ENCODE data around the gene ADIG.

The ADIG gene

GRCh38 chr20:38581013-38581412 lies at the start of gene ADIG:
Gene ADIG (plus strand): TSS chr20:38581197. CDS start chr20:38581251, 54 bp downstream.
- no peak for DNase-seq (ENCODE audit: low spot score)

- no peak for DNase-seq (ENCODE audit: low spot score)
Observed at GRCh38 chr20:38534756-38535155, 46.2 kb upstream of the ADIG start.

GRCh38 chr20:38536310-38536709 lies 44.7 kb upstream of the ADIG start:
- no peak for DNase-seq (ENCODE audit: low spot score)

GRCh38 chr20:38537176-38537575 lies 43.8 kb upstream of the ADIG start:
- no peak for DNase-seq (ENCODE audit: low spot score)

GRCh38 chr20:38538789-38539188 lies 42.2 kb upstream of the ADIG start:
- no peak for DNase-seq (ENCODE audit: low spot score)

- DNase-seq (ENCODE audit: low spot score): peak; percentile 3
Observed at GRCh38 chr20:38543014-38543906, 37.7 kb upstream of the ADIG start.

GRCh38 chr20:38545771-38546170 lies 35.2 kb upstream of the ADIG start:
- no peak for DNase-seq (ENCODE audit: low spot score)

GRCh38 chr20:38547288-38548085 lies 33.5 kb upstream of the ADIG start:
- DNase-seq (ENCODE audit: low spot score): no peak

GRCh38 chr20:38548356-38549083 lies 32.5 kb upstream of the ADIG start:
- no peak for DNase-seq (ENCODE audit: low spot score)

GRCh38 chr20:38550274-38550673 lies 30.7 kb upstream of the ADIG start:
- DNase-seq (ENCODE audit: low spot score): peak; percentile 15

GRCh38 chr20:38551056-38551626 lies 29.9 kb upstream of the ADIG start:
- no peak for DNase-seq (ENCODE audit: low spot score)

GRCh38 chr20:38554986-38555385 lies 26.0 kb upstream of the ADIG start:
- no peak for DNase-seq (ENCODE audit: low spot score)

GRCh38 chr20:38555395-38555794 lies 25.6 kb upstream of the ADIG start:
- DNase-seq (ENCODE audit: low spot score): no peak

- DNase-seq (ENCODE audit: low spot score): no peak
Observed at GRCh38 chr20:38557174-38557573, 23.8 kb upstream of the ADIG start.

GRCh38 chr20:38558596-38559360 lies 22.2 kb upstream of the ADIG start:
- no peak for DNase-seq (ENCODE audit: low spot score)

GRCh38 chr20:38559764-38560163 lies 21.2 kb upstream of the ADIG start:
- no peak for DNase-seq (ENCODE audit: low spot score)

- no peak for DNase-seq (ENCODE audit: low spot score)
Observed at GRCh38 chr20:38563802-38564431, 17.1 kb upstream of the ADIG start.

- DNase-seq (ENCODE audit: low spot score): no peak
Observed at GRCh38 chr20:38564680-38565079, 16.3 kb upstream of the ADIG start.

- no peak for DNase-seq (ENCODE audit: low spot score)
Observed at GRCh38 chr20:38566036-38566598, 14.9 kb upstream of the ADIG start.

- DNase-seq (ENCODE audit: low spot score): no peak
Observed at GRCh38 chr20:38569747-38570525, 11.1 kb upstream of the ADIG start.
